ENCODE measurements around the gene GSC2.

DNA sequence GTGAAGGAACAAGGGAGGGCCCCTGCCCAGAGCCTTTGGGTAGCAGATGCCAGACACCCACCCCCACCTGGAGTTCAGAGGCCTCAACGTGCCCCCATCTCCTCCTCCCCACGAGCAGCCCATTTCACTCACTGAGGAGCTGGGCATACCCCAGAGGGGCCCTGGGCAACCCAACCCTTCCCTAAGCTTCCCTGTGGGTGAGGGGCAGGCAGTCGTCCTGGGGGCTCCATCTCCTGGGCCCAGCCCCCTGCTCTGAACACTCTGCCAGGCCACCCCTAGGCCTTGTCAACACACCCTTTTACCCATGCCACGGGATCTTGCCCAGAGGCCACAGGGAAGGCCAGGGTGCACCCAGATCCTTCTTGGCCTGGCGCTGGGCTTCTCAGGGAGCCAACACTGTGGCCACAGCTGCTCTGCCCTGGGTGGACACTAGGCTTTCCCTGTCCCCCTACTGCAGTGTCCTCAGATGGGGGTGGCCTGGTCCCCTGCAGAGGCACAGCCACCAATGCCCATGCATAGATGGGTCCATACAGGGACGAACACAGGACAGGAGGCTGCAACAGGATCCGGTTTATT lies 25.0 kb upstream of the GSC2 start:
- TF ChIP-seq, protein P1, sequence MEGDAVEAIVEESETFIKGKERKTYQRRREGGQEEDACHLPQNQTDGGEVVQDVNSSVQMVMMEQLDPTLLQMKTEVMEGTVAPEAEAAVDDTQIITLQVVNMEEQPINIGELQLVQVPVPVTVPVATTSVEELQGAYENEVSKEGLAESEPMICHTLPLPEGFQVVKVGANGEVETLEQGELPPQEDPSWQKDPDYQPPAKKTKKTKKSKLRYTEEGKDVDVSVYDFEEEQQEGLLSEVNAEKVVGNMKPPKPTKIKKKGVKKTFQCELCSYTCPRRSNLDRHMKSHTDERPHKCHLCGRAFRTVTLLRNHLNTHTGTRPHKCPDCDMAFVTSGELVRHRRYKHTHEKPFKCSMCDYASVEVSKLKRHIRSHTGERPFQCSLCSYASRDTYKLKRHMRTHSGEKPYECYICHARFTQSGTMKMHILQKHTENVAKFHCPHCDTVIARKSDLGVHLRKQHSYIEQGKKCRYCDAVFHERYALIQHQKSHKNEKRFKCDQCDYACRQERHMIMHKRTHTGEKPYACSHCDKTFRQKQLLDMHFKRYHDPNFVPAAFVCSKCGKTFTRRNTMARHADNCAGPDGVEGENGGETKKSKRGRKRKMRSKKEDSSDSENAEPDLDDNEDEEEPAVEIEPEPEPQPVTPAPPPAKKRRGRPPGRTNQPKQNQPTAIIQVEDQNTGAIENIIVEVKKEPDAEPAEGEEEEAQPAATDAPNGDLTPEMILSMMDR (IDR thresholded peaks at IDR 0.05) = no peak
- TF ChIP-seq POLR2A (IDR thresholded peaks at IDR 0.05) = no peak

Data from ovary (tissue), 3 donors.